Myometrial cell (primary cell): ENCODE results near the gene CYFIP1. TPM values are rescaled to one million over a fixed set of nuclear protein-coding genes. Genes with fewer than 3 reads are reported as not detected.

Source experiments
- total RNA-seq: library from RNA; depleted of rRNA; stranded (reverse); fragments of >200 nt; gene quantifications from 2 replicates; pipeline ENCODE4 v1.2.3, GENCODE V29; 2015

The CYFIP1 gene
- total RNA-seq: 89.1 and 94.0 TPM in 2 replicates

DNA sequence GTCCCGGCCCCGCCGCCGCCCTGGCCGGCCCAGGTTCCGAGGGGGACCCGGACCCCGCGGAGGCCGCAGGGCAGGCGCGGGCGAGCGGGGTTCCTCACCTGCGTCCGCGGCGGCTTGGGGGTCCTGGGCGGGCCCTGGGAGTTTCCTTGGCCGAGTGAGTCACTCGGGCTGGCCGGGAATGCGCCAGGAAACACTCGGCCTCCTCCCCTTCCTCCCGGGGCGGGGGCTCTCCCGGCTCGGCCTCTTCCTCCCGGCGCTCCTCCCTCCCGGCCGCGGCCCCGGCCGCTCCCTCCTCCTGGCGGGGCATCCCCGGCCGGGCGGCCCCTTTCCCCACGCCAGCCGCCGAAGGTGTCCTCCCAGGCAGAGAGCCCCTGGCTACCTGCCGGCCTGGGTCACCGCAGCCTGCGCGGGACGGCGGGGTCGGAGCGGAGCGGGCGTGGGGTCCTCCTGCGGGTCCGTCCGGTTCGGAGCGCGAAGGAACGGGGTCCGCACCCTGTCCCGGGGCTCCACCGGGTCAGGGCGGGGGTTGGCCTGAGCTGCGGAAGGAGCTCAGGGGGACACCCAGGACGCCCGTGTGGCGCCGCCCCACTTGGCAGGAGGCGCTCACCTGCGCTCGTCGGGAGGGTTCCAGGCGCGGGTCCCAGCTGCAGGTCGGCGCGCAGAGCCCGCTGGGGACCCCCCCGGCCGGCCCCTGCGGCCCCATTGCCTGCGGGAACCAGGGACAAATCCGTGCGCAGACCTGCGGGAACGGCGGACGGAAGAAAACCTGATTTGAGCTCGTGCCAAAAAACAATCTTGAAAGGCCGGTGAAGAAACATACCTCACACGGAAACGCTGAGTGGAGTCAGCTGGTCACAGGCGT lies at the start of gene CYFIP1:
CYFIP1 (minus strand) TSS at position 180 of the 862 bp plus-strand sequence. CDS start 33,083 bp downstream, outside the sequence.

DNA sequence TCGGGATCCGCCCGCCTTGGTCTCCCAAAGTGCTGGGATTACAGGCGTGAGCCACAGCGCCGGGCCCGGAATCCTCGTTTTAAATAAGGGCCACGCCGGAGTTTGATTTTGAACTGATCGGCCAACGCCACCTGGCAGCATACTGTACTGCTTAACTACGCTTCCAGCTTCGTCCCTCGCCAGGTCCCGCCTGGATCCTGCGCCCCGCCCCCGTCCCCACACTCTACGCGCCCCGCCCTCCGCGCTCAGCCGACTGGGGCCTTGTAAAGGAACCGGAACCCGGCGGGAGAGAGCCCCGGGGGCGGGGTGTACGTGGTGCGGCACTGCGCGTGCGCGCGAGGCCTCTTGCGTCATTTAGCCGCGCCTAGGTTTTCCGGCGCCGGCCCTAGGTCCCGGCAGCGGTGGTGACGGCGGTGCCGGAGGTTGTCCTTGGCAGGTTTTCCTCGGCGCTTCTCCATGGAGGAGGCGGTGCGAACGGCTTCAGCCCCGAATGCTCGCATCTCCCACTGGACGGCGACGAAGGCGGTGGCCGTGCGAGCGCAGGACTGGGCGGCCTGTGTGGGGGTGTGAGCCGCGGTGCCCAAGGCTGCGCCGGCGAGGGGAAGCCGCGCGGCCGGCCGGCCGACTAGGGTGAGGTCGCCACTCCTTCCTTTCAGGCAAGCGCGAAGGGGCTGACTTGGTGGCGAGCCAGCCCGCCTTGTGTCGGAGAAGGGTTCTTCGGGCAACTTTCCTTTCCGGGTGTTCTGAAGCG lies 141.7 kb downstream of the CYFIP1 start, which contains the start of gene NIPA2:
NIPA2 (plus strand) TSS at position 375 of the 751 bp plus-strand sequence. CDS start 13,066 bp downstream, outside the sequence.

Other genes with a start within 250 kb of the CYFIP1 start
- gene NIPA1, start 193.7 kb downstream of the CYFIP1 start, total RNA-seq: 9.0 and 14.1 TPM in 2 replicates
- gene NIPA2, start 141.7 kb downstream of the CYFIP1 start, total RNA-seq: 71.8 and 89.7 TPM in 2 replicates
- gene TUBGCP5, start 59.2 kb upstream of the CYFIP1 start, total RNA-seq: 17.0 and 17.4 TPM in 2 replicates
- gene GOLGA6L1, start 156.5 kb upstream of the CYFIP1 start, total RNA-seq: not detected in 2 replicates